GM21423 (cell line): ENCODE results near the gene KRTAP15-1.

Source experiments
- ATAC-seq: cut with Tn5 transposase; IDR thresholded peaks from one replicate; pipeline ENCODE4 v1.9.1; 2021; ENCODE audit warnings: mild to moderate bottlenecking, moderate library complexity; ENCODE audit not compliant: unreplicated experiment

KRTAP15-1 gene, protein sequence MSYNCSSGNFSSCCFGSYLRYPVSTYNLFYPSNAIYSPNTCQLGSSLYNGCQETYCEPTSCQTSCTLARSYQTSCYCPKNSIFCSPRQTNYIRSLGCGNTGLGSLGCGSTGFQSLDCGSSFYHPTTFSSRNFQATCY

DNA sequence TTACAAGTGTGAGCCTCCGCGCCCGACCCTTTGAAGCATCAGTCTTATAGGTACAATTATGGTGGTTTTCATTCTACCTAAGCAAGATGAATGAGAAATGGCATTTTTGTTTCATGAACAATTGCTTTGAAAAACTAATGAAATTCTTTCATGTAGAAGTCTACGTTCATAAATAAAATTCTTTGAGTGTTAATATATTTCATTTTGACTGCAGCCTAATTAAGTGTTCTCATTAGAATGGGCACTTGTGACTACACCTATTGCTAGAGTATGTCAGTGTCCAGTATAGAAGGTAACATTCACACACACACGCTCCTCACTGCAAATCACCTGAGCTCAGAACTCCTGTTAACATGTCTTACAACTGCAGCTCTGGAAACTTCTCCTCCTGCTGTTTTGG lies at the start of gene KRTAP15-1:
KRTAP15-1 (plus strand) TSS at position 301 of the 400 bp plus-strand sequence; CDS start at position 354, 53 bp downstream.
- ATAC-seq: no peak

- no peak for ATAC-seq
Observed at GRCh38 chr21:30391492-30392025, 48.5 kb upstream of the KRTAP15-1 start.

DNA sequence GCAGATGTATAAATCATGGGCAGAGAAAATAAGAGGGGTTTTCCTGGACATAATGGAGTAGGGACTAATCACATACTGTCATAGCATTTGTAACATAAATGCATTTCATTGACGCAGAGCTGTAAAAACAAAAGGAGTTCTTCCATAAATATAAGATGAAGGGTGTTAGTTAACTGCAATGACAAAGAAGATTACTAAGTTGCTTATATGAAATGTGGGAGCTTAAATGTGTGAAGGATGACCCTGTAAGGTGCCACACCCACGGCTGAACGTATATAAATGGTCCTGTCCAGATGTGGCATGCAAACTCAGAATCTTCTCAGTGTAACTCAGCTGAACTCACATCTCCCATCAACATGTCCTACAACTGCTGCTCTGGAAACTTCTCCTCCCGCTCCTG lies 44.3 kb upstream of the KRTAP15-1 start, which contains the start of gene KRTAP13-1:
KRTAP13-1 (plus strand) TSS at position 301 of the 400 bp plus-strand sequence; CDS start at position 357, 56 bp downstream.
- no peak for ATAC-seq

DNA sequence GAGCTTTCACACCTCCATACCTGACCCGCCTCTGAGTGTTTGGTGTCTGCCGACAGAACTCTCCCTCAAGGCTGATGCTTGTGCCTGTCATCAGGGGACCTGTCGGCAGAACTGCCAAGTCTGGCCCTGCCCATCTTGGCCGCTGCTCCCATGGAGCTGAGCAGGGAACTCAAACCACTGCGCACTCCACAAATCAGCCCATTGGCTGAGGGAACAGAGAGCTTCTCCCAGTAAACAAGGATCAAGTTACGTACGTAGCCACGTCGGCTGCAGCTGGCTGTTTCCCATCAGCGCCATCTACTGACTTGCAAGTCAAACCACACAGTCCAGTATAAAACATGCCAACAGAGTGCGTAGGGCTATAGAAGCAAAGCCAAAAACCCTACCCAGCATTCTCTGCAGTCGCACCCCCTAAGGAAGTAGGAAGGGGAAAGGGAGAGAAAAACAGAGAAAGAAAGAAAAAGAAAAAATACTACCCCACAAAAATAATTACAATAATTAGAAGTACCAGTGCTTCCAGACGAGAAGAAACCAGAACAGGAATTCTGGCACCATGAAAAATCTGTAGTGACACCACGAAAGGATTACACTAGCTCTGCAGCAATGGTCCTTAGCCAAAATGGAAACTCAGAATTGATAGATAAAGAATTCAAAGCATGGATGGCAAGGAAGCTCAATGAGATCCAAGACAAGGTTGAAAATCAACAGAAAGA lies 31.1 kb upstream of the KRTAP15-1 start:
- ATAC-seq: no peak

DNA sequence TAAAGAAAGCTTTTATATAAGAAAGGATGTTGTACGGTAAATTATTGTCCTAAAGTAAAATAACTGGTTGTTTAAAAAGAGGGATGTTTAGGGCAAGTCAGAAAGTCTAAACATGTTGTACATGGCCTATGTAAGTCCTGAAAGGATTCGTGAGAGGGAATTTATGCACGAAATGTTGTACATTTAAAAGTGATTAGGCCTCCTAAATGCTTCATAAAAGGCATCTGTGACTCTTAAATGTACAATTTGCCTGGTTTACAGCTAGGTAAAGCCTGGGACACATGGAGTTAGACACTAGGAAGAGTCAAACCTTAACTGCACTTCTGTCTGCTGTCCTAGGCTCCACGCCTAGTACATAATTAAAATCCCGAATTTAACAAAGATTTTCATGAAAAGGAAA lies 24.1 kb upstream of the KRTAP15-1 start:
- no peak for ATAC-seq

DNA sequence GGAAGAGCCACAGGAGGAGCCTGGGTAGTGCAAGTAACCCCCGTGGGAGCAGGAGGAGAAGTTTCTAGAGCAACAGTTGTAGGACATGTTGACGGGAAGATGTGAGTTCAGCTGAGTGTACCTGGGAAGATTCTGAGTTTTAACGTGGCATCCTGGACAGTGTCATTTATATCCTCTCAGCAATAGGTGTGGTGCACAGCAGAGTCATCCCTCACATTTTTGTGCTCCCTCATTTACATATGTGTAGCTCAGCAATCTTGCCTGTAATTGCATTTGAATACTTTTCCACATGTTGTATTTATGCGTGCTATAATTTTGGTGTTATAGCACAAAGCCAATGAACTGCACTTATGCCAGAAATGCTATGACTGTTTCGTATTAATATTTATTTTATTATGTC lies 14.2 kb upstream of the KRTAP15-1 start, which contains the start of gene KRTAP13-3:
KRTAP13-3 (minus strand) TSS at position 101 of the 400 bp plus-strand sequence; CDS start at position 87, 14 bp downstream.
- ATAC-seq: no peak

DNA sequence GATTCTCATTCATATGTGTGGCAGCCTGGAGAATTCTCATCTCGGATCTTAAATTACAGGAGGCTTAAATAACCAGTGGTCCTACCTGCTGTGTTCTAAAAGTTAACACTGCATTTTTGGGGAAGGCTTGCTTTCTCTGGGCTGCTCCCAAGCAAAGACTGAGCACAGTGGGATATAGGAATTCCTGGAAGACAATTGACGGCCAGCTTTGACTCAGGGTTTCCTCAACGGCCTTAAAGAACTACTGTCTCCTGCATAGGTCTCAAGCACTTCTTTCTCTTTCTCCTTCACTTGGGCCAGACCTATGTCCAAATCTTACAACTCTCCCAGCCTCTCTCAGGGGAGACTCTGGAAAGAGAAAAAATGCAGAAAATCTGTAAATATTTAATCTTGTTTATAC lies 13.3 kb upstream of the KRTAP15-1 start:
- no peak for ATAC-seq

DNA sequence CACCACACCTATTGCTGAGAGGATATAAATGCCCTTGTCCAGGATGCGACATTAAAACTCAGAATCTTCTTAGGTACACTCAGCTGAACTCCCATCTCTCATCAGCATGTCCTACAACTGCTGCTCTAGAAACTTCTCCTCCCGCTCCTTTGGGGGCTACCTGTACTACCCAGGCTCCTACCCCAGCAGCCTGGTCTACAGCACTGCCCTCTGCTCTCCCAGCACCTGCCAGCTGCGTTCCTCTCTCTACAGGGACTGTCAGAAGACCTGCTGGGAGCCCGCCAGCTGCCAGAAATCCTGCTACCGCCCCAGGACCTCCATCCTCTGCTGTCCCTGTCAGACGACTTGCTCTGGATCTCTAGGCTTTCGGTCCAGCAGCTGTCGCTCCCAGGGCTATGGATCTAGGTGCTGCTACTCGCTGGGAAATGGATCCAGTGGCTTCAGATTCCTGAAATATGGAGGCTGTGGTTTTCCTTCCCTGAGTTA lies 9.9 kb upstream of the KRTAP15-1 start, which contains the start of gene KRTAP13-4:
KRTAP13-4 (plus strand) TSS at position 51 of the 486 bp plus-strand sequence; CDS start at position 107, 56 bp downstream.
- no peak for ATAC-seq

- no peak for ATAC-seq
Observed at GRCh38 chr21:30434033-30434631, 5.9 kb upstream of the KRTAP15-1 start.

DNA sequence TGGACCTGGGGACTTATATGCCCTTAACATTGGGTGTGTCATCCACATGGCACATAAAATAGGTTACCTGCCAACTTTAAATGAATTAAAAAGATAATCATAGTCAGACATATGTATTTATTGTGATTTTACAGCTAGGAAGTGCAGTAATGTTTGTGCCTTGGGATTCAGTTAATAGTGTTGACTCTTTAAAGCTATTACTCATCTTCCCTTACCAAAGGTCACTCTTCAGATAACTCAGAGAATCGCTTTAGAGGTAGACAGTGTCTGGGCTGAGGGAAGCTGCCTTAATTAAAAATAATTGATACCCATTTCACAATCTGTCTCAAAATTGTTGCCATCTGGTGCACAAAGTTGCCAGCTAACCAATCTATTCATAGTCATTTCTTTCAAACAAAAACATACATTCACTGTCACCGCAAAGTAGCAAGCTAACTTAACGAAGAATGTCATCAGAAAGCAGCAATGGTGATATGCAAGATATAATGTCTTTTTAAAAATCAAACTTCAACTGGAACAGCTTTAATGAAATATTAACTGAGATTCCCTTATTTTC lies 3.0 kb upstream of the KRTAP15-1 start:
- ATAC-seq: no peak

- ATAC-seq: no peak
Observed at GRCh38 chr21:30443226-30443625, 3.2 kb downstream of the KRTAP15-1 start.

- no peak for ATAC-seq
Observed at GRCh38 chr21:30444204-30444603, 4.1 kb downstream of the KRTAP15-1 start.

GRCh38 chr21:30447056-30447455 lies 7.0 kb downstream of the KRTAP15-1 start:
- ATAC-seq: no peak

- no peak for ATAC-seq
Observed at GRCh38 chr21:30448514-30448913, 8.4 kb downstream of the KRTAP15-1 start.

- ATAC-seq: no peak
Observed at GRCh38 chr21:30463713-30464112, 23.6 kb downstream of the KRTAP15-1 start.

GRCh38 chr21:30468900-30469714 lies 29.0 kb downstream of the KRTAP15-1 start:
- ATAC-seq: no peak

GRCh38 chr21:30478004-30478403 lies 37.9 kb downstream of the KRTAP15-1 start:
- ATAC-seq: no peak

- no peak for ATAC-seq
Observed at GRCh38 chr21:30479259-30479658, 39.2 kb downstream of the KRTAP15-1 start.

- ATAC-seq: no peak
Observed at GRCh38 chr21:30480145-30480544, 40.1 kb downstream of the KRTAP15-1 start, which contains the start of gene KRTAP19-1. KRTAP19-1 (minus strand) TSS chr21:30480367; CDS start chr21:30480317, 50 bp downstream.

GRCh38 chr21:30482130-30482529 lies 42.1 kb downstream of the KRTAP15-1 start:
- ATAC-seq: no peak
